Measurements from ENCODE around the gene TPCN1.

The TPCN1 gene

GRCh38 chr12:113291586-113291985 is 70.3 kb downstream of the TPCN1 start:
- DNase-seq, result no peak

- DNase-seq, result no peak
These were observed 70.8 kb downstream of the TPCN1 start for GRCh38 chr12:113292091-113292490.

GRCh38 chr12:113292547-113292946 is 71.3 kb downstream of the TPCN1 start:
- DNase-seq, result no peak

GRCh38 chr12:113293100-113293499 is 71.8 kb downstream of the TPCN1 start:
- DNase-seq, result no peak

- no peak for DNase-seq
These were observed 74.8 kb downstream of the TPCN1 start for GRCh38 chr12:113295886-113296556.

GRCh38 chr12:113296557-113297213 is 75.4 kb downstream of the TPCN1 start:
- DNase-seq, result no peak

- DNase-seq, result no peak
These were observed 75.9 kb downstream of the TPCN1 start for GRCh38 chr12:113297214-113297587.

- DNase-seq, result no peak
These were observed 76.6 kb downstream of the TPCN1 start for GRCh38 chr12:113297621-113298471.

- DNase-seq, result no peak
These were observed 77.2 kb downstream of the TPCN1 start for GRCh38 chr12:113298472-113298817.

GRCh38 chr12:113298861-113299545 is 77.7 kb downstream of the TPCN1 start:
- DNase-seq, result no peak

- no peak for DNase-seq
These were observed 78.5 kb downstream of the TPCN1 start for GRCh38 chr12:113299619-113300237.

GRCh38 chr12:113301811-113302210 is 80.5 kb downstream of the TPCN1 start:
- DNase-seq, result no peak

- DNase-seq, result no peak
These were observed 81.2 kb downstream of the TPCN1 start for GRCh38 chr12:113302466-113302865.

- no peak for DNase-seq
These were observed 81.8 kb downstream of the TPCN1 start for GRCh38 chr12:113302886-113303640.

- no peak for DNase-seq
These were observed 84.1 kb downstream of the TPCN1 start for GRCh38 chr12:113305281-113305856.

- no peak for DNase-seq
These were observed 85.1 kb downstream of the TPCN1 start for GRCh38 chr12:113306382-113306781.

GRCh38 chr12:113310489-113310888 is 89.2 kb downstream of the TPCN1 start:
- DNase-seq, result no peak

GRCh38 chr12:113314121-113314529 is 92.9 kb downstream of the TPCN1 start:
- DNase-seq, result no peak

- no peak for DNase-seq
These were observed 94.1 kb downstream of the TPCN1 start for GRCh38 chr12:113315358-113315757.

GRCh38 chr12:113316155-113316554 is 94.9 kb downstream of the TPCN1 start:
- no peak for DNase-seq

GRCh38 chr12:113317122-113317521 is 95.9 kb downstream of the TPCN1 start:
- DNase-seq, result no peak

Measured in activated CD8-positive, alpha-beta memory T cell treated with anti-CD3 and anti-CD28 coated beads, Interleukin-2, amount 50 U/mL, for 48 hours (primary cell).